IMR-90 (cell line): ENCODE results near the gene INPP5A. TPM values are rescaled to one million over a fixed set of nuclear protein-coding genes. Genes with fewer than 3 reads are reported as not detected.
A peak's percentile ranks its signal among the peaks of the same experiment; 100 is the strongest.

Experiments
- ATAC-seq: fragments of 200-7000 bp; cut with Tn5 transposase; 2 replicates; pipeline ENCODE4 v1.9.1; 2020; ENCODE audit warnings: low read depth, mild to moderate bottlenecking, moderate library complexity
- BruUV-seq: library from RNA; stranded (reverse); fragments of 400-500 nt; replicated peaks from 2 replicates; lab custom pipeline; 2021; lab: Mats Ljungman, UMichigan
- CTCF ChIA-PET: fragments of 300-600 bp; formaldehyde crosslinking; extraction: SDS; loops from one replicate; lab custom pipeline; 2021; ENCODE audit warnings: antibody characterized with exemption; lab: Yijun Ruan, JAX
- POLR2A ChIA-PET: fragments of 300-600 bp; sonication (Branson Sonifier 250); formaldehyde crosslinking; loops from one replicate; lab custom pipeline; 2022; ENCODE audit warnings: antibody characterized with exemption; ENCODE audit not compliant: unreplicated experiment; lab: Charles Lee
- DNase-seq: peaks from one replicate; pipeline ENCODE4 v3.0.0; 2013
- H2AFZ ChIP-seq: replicated peaks from 2 replicates; pipeline ENCODE3; 2013; ENCODE audit warnings: low read length, mild to moderate bottlenecking; ENCODE audit not compliant: poor library complexity
- H2AK5ac ChIP-seq: 2 replicates; pipeline ENCODE4 v1.6.1; 2013; ENCODE audit warnings: low read depth, low read length, inconsistent platforms
- H2AK9ac ChIP-seq: replicated peaks from 2 replicates; pipeline ENCODE3; 2013; ENCODE audit warnings: mild to moderate bottlenecking, low read depth, low read length, moderate library complexity; ENCODE audit not compliant: poor library complexity
- H2BK120ac ChIP-seq: 2 replicates; pipeline ENCODE4 v1.6.1; 2013; ENCODE audit warnings: low read depth, low read length, inconsistent platforms
- H2BK15ac ChIP-seq: 3 replicates; pipeline ENCODE4 v1.6.1; 2013; ENCODE audit warnings: low read depth, low read length, inconsistent platforms
- H2BK20ac ChIP-seq: 2 replicates; pipeline ENCODE4 v1.6.1; 2013; ENCODE audit warnings: low read depth, mild to moderate bottlenecking, inconsistent platforms, low read length, moderate library complexity
- H2BK5ac ChIP-seq: 2 replicates; pipeline ENCODE4 v1.6.1; 2013; ENCODE audit warnings: mild to moderate bottlenecking, low read depth, low read length, inconsistent platforms; ENCODE audit not compliant: poor library complexity, severe bottlenecking
- H3K14ac ChIP-seq: replicated peaks from 2 replicates; pipeline ENCODE4 v1.6.1; 2013; ENCODE audit warnings: low read depth, low read length, inconsistent platforms
- H3K18ac ChIP-seq: 2 replicates; pipeline ENCODE4 v1.6.1; 2013; ENCODE audit warnings: low read depth, low read length, control low read depth
- H3K23ac ChIP-seq: 2 replicates; pipeline ENCODE4 v1.6.1; 2013; ENCODE audit warnings: low read depth, low read length, inconsistent platforms
- H3K27ac ChIP-seq: 2 replicates; pipeline ENCODE4 v1.5.1; 2013; ENCODE audit warnings: mild to moderate bottlenecking, control low read depth, low read length; ENCODE audit not compliant: insufficient read depth
- H3K27me3 ChIP-seq: 2 replicates; pipeline ENCODE4 v1.6.1; 2013; ENCODE audit warnings: low read length; ENCODE audit not compliant: control insufficient read depth, insufficient read depth
- H3K36me3 ChIP-seq: 2 replicates; pipeline ENCODE4 v1.6.1; 2013; ENCODE audit warnings: low read length, mixed read lengths; ENCODE audit not compliant: control insufficient read depth, insufficient read depth
- H3K4ac ChIP-seq: 2 replicates; pipeline ENCODE4 v1.6.1; 2013; ENCODE audit warnings: low read depth, low read length, inconsistent platforms
- H3K4me1 ChIP-seq: 2 replicates; pipeline ENCODE4 v1.6.1; 2013; ENCODE audit warnings: low read length, mixed read lengths; ENCODE audit not compliant: control insufficient read depth, insufficient read depth
- H3K4me2 ChIP-seq: 2 replicates; pipeline ENCODE4 v1.6.1; 2013; ENCODE audit warnings: low read depth, mild to moderate bottlenecking, control low read depth, low read length, moderate library complexity
- H3K4me3 ChIP-seq: 2 replicates; pipeline ENCODE4 v1.5.1; 2013; ENCODE audit warnings: low read depth, mild to moderate bottlenecking, control low read depth, low read length, moderate library complexity; ENCODE audit not compliant: insufficient read depth
- H3K56ac ChIP-seq: 2 replicates; pipeline ENCODE4 v1.6.1; 2013; ENCODE audit warnings: low read length, inconsistent platforms; ENCODE audit not compliant: insufficient read depth; ENCODE audit errors: extremely low read depth
- H3K79me1 ChIP-seq, 2 experiments: 2 replicates each; pipeline ENCODE4 v1.6.1; 2013; ENCODE audit warnings: low read length in 2 of 2, inconsistent platforms in 1 of 2, low read depth in 1 of 2
- H3K9ac ChIP-seq: 2 replicates; pipeline ENCODE4 v1.6.1; 2013; ENCODE audit warnings: low read depth, low read length, control low read depth
- H3K9me1 ChIP-seq: 2 replicates; pipeline ENCODE4 v1.6.1; 2013; ENCODE audit warnings: low read length, inconsistent platforms; ENCODE audit not compliant: insufficient read depth
- H3K9me3 ChIP-seq: 2 replicates; pipeline ENCODE4 v1.6.1; 2013; ENCODE audit warnings: low read length; ENCODE audit not compliant: control insufficient read depth, insufficient read depth
- H4K20me1 ChIP-seq: 2 replicates; pipeline ENCODE4 v1.6.1; 2013; ENCODE audit warnings: low read length, inconsistent platforms; ENCODE audit not compliant: insufficient read depth
- H4K5ac ChIP-seq: 2 replicates; pipeline ENCODE4 v1.6.1; 2013; ENCODE audit warnings: mild to moderate bottlenecking, low read depth, low read length, control low read depth
- H4K8ac ChIP-seq, 2 experiments: 2 replicates each; pipeline ENCODE4 v1.6.1; 2013; ENCODE audit warnings: low read depth in 2 of 2, low read length in 2 of 2, control low read depth in 1 of 2, inconsistent platforms in 1 of 2
- H4K91ac ChIP-seq: 2 replicates; pipeline ENCODE4 v1.6.1; 2013; ENCODE audit warnings: low read depth, low read length, inconsistent platforms; ENCODE audit not compliant: insufficient read depth
- NFE2L2 ChIP-seq: fragments of 150-350 bp; IDR thresholded peaks from 2 replicates; pipeline ENCODE4 v1.6.1; 2016; ENCODE audit warnings: low read depth, mild to moderate bottlenecking, low read length
- POLR2A ChIP-seq: IDR thresholded peaks from 2 replicates; pipeline ENCODE4 v1.6.1; 2012; ENCODE audit warnings: mild to moderate bottlenecking, low read depth, low read length
- WGBS, 2 experiments: methylation state at CpG; one replicate each; pipeline versions ENCODE4 v1.1.5 to v1.1.7; 2013; ENCODE audit warnings: missing lambda C conversion rate in 2 of 2; ENCODE audit not compliant: insufficient read length in 1 of 2; ENCODE audit errors: extremely low coverage in 2 of 2; 5-methylcytosine and 5-hydroxymethylcytosine counted together
- dilution Hi-C: fragments of 300-500 bp; cut with HindIII; formaldehyde crosslinking; loops from one replicate; pipeline ENCODE4 v1.14.3; 2018; ENCODE audit warnings: low sequenced_read_pairs; ENCODE audit not compliant: unreplicated experiment
- in situ Hi-C: fragments of 300-500 bp; cut with MboI; formaldehyde crosslinking; loops from 3 replicates; pipeline ENCODE4 v1.14.3; 2019; ENCODE audit warnings: low sequenced_read_pairs, inconsistent platforms, mixed read lengths
- intact Hi-C: fragments of 100-400 bp; cut with micrococcal nuclease; formaldehyde crosslinking; loops from 2 replicates; pipeline ENCODE4 v1.10.0; 2022
- polyA plus RNA-seq, 3 experiments: library from polyadenylated mRNA; depleted of rRNA; stranded (reverse); fragments of >200 nt; gene quantifications; 2 replicates each; pipeline ENCODE4 v1.2.3, GENCODE V29; 2012; ENCODE audit warnings: low replicate concordance in 1 of 3
- total RNA-seq: library from RNA; depleted of rRNA; stranded (reverse); fragments of >200 nt; gene quantifications from 2 replicates; pipeline ENCODE4 v1.2.3, GENCODE V29; 2012

The INPP5A gene
- total and polyA plus RNA-seq, 2 of the 4 experiments (the other 2 are of a cell fraction), result 21.4 to 36.7 TPM

GRCh38 chr10:132737390-132738048 is 199.9 kb downstream of the INPP5A start:
- Histone ChIP-seq H3K9me1 (peaks cover 3% of the 10 kb centered on the region; the same call in 1 of the 2 replicates), H2BK5ac (no peak overlapping the region), H3K9ac (no peak overlapping the region), H3K4me2 (no peak overlapping the region), H3K23ac (no peak overlapping the region), H2BK120ac (no peak overlapping the region), H2AFZ (no peak overlapping the region), H2AK5ac (no peak overlapping the region), H3K79me1 (no peaks in the 10 kb centered on the region), H4K5ac (no peak overlapping the region), H4K8ac (no peak overlapping the region), H3K36me3 (no peaks in the 10 kb centered on the region), H3K27ac (no peak overlapping the region), H3K27me3 (no peaks in the 10 kb centered on the region), H4K20me1 (no peaks in the 10 kb centered on the region), H3K56ac (no peak overlapping the region), H2BK15ac (no peak overlapping the region), H3K4me1 (no peaks in the 10 kb centered on the region), H3K9me3 (no peaks in the 10 kb centered on the region), H3K18ac (no peak overlapping the region), H4K91ac (no peak overlapping the region), H3K4me3 (no peak overlapping the region), H2AK9ac (peak overlapping the region; percentile 42), H2BK20ac (no peak overlapping the region), H3K4ac (no peak overlapping the region), H3K14ac (no peak overlapping the region)
- ATAC-seq (no peak), DNase-seq (no peak)
- in situ Hi-C loops (no loop called here), intact Hi-C loops (no loop called here), dilution Hi-C loops (no loop called here)
- 83% methylated on average over 5 of the region's 16 CpGs; no CpG with 5 or more reads in 1 of the 2 experiments for WGBS, 2 experiments
- TF ChIP-seq POLR2A, result no peak
- no peak for TF ChIP-seq NFE2L2
- no TSS peak for BruUV-seq
- CTCF ChIA-PET, result no interaction called here
- POLR2A ChIA-PET, result no interaction called here
